ENCODE results near the gene CMYA5. TPM values are rescaled to one million over a fixed set of nuclear protein-coding genes. Genes with fewer than 3 reads are reported as not detected.

Gene CMYA5
- total and polyA plus RNA-seq, 8 donors = 0.68 to 14.7 (median 8.9) TPM

GRCh38 chr5:79845448-79846197, 156.0 kb downstream of the CMYA5 start:
- DNase-seq (no peak), ATAC-seq (no peak)
- TF ChIP-seq CTCF (IDR thresholded peaks at IDR 0.05) = no peak
- no peaks in the 10 kb centered on the region for H3K36me3 ChIP-seq
- H3K9me3 ChIP-seq = no peaks in the 10 kb centered on the region
- intact Hi-C loops (cut with DNase I) = no loop called here
- no peak overlapping the region for H3K4me3 ChIP-seq
- no peaks in the 10 kb centered on the region for H3K27me3 ChIP-seq
- H3K4me1 ChIP-seq = no peaks in the 10 kb centered on the region
- H3K27ac ChIP-seq = no peak overlapping the region

- no peak for TF ChIP-seq CTCF (IDR thresholded peaks at IDR 0.05)
- Histone ChIP-seq H3K36me3 (no peaks in the 10 kb centered on the region), H3K27ac (no peak overlapping the region), H3K27me3 (no peaks in the 10 kb centered on the region), H3K4me1 (no peaks in the 10 kb centered on the region), H3K9me3 (no peaks in the 10 kb centered on the region), H3K4me3 (no peak overlapping the region)
- ATAC-seq (no peak), DNase-seq (no peak)
- intact Hi-C loops (cut with DNase I) = no loop called here
These were observed 156.5 kb downstream of the CMYA5 start for GRCh38 chr5:79846198-79846521.

- TF ChIP-seq CTCF (IDR thresholded peaks at IDR 0.05) = no peak
- H3K4me3 ChIP-seq = no peak overlapping the region
- no peak for DNase-seq
- no peaks in the 10 kb centered on the region for H3K4me1 ChIP-seq
- H3K27me3 ChIP-seq = no peaks in the 10 kb centered on the region
- no peaks in the 10 kb centered on the region for H3K9me3 ChIP-seq
- intact Hi-C loops (cut with DNase I) = no loop called here
- no peaks in the 10 kb centered on the region for H3K36me3 ChIP-seq
- no peak for ATAC-seq
- no peak overlapping the region for H3K27ac ChIP-seq
These were observed 157.9 kb downstream of the CMYA5 start for GRCh38 chr5:79847561-79847960.

GRCh38 chr5:79849061-79849460, 159.4 kb downstream of the CMYA5 start:
- no peak for TF ChIP-seq CTCF (IDR thresholded peaks at IDR 0.05)
- Histone ChIP-seq H3K27ac (no peak overlapping the region), H3K4me3 (no peak overlapping the region), H3K36me3 (no peaks in the 10 kb centered on the region), H3K9me3 (no peaks in the 10 kb centered on the region), H3K4me1 (no peaks in the 10 kb centered on the region), H3K27me3 (no peaks in the 10 kb centered on the region)
- intact Hi-C loops (cut with DNase I) = no loop called here
- no peak for DNase-seq
- no peak for ATAC-seq

Other genes starting within 250 kb of the CMYA5 start
- 1 to 10 TPM; 4.2 to 4.6 TPM for gene HOMER1, start 175.7 kb upstream of the CMYA5 start, total RNA-seq
- gene HOMER1, start 175.7 kb upstream of the CMYA5 start, polyA plus RNA-seq (ENCODE audit: insufficient read length in 6 of 6) = 10 to 100 TPM in 5 of 6 donors, 1 to 10 TPM in 1; 8.9 to 14.0 (median 11.3) TPM
- gene TENT2, start 77.4 kb upstream of the CMYA5 start, total RNA-seq = 10 to 100 TPM; 53.1 to 69.0 TPM
- gene TENT2, start 77.4 kb upstream of the CMYA5 start, polyA plus RNA-seq (ENCODE audit: insufficient read length in 6 of 6) = 10 to 100 TPM; 59.4 to 71.2 (median 63.4) TPM

Measured in left lung (tissue), 10 donors.